Jurkat, Clone E6-1 (cell line): ENCODE data around the gene NUCKS1.

ENCODE experiments used
- DNase-seq: peaks from one replicate; pipeline ENCODE4 v3.0.0-alpha.2; 2011; ENCODE audit warnings: low read depth, low spot score
- H3K4me3 ChIP-seq: 2 replicates; pipeline ENCODE4 v1.5.1; 2011; ENCODE audit warnings: mild to moderate bottlenecking, low read length, control low read depth, moderate library complexity

NUCKS1 gene

DNA sequence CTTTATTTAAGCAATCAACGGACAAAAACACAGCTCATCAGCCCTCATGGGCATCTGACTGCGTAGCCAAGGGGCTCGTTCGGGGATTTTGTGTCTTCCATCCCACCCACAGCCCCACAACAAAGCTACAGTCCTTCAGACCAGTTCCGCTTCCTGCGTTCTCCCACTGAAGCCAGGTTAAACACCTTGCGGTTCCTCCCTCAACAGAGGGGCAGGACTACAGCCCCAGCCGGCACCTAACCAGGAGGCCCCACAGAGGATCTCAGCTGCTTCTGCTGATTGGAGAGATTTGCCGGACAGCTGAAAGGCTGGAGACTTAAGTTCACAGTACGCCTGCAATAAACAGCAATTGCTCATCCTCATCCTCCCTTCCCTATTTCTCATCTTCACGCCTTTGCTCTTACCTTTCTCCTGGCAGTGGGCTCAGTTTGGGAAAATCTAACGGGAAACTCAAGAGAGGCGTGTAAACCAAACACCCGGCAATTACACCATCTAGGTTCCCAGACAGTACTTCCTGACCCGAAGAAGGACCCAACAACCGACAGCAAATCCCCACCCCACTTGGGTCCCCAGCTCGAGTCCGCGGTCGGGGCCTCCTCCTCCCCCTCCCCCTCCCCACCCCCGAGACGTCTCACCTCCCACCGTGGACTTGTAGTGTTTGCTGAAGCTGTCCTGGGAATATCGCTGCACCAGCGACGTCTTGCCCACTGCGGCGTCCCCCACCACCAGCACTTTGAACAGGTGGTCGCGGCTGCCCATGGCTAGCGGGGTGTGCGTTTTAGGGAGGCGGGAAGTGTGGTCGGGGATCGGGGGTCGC is 24.4 kb upstream of the NUCKS1 start:
- H3K4me3 ChIP-seq, result peak overlapping the region; percentile 82
- DNase-seq, result no peak

DNA sequence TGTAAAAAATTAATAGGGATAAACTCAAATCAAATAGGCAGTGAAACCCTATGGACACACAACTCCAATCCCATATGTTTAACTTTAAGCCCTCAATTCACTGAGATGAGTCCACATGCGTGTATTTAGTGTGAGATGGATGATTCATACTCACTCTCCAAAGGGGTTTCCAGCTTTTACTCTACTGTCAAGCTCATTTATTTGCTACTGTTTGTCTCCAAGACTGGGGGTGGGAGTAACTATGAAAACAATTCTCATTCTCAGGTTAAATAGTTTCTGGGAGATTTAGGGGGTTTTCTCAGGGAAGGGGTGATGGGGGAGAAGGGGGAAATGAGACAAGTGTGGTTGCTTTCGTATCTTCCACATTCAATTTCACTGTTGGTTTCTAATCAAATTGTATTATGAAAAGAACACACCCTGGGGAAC is 22.6 kb upstream of the NUCKS1 start:
- H3K4me3 ChIP-seq, result no peak overlapping the region
- DNase-seq, result no peak

DNA sequence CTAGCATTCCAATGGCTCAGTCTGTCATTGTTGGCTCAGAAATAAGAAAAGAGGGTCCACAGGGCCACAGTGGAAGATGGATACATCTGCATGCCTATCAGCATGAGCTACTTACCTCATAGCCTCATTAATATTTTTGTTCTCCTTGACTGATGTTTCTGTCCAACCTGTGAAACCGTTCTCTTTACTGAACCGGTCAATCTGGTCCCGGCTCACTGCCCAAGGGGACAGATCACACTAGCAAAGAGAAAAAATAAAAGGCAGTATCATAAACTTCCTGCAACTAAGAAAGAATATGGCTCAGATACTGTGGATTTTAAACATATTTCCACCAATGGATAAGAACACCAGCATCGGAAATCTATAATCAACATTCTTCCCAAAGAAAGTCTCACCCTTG is 20.6 kb upstream of the NUCKS1 start:
- no peak for DNase-seq
- H3K4me3 ChIP-seq, result no peak overlapping the region

DNA sequence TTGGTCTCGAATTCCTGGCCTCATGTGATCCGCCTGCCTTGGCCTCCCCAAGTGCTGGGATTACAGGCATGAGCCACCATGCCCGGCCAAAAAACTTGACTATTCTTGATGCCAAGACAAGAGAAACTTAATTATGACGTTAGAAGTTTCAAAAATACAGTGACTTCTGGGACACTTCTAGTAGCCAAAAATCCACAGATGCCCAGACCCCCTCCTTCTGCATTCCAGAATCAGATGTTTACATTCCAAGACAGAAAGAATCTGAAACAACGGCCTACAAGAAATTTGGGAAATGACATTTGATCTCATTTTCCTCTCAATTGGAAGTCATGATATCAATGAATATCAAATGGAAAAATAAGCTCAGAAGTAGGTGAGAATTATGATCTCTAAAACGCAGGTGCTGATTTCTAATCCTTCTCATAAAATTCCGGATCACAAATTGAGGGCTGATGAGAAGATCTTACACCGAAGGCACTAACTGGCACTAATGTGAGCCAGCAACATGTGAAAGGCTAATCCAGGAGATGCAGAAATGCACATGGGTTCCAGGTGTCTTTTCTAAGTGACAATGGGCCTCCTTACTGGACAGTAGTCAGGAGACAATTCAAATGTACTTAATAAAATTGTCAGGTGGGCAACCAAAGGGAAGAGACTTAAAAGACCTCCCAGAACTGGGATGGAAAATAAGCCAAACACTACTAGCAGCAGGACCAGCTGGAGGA is 19.8 kb upstream of the NUCKS1 start:
- H3K4me3 ChIP-seq, result no peak overlapping the region
- DNase-seq, result no peak

DNA sequence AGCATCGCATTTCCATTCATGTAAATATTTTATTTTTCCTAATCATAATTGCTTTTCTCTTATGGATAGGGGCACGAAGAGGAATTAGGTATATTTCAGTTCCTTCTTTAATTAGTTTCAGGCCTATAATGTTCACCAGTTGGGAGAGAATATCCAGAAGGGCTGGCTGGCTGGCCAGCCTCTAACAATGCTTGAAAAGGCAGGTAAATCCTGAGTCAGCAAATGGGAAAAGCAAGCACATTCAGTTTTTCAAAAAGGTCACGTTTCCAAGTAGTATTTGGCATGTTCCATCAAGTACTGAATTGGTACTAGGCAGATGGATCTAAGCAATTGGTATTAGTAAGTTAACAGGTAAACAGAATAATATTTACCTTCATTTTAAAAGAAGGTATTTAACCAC is 17.3 kb upstream of the NUCKS1 start:
- DNase-seq, result no peak
- no peak overlapping the region for H3K4me3 ChIP-seq

DNA sequence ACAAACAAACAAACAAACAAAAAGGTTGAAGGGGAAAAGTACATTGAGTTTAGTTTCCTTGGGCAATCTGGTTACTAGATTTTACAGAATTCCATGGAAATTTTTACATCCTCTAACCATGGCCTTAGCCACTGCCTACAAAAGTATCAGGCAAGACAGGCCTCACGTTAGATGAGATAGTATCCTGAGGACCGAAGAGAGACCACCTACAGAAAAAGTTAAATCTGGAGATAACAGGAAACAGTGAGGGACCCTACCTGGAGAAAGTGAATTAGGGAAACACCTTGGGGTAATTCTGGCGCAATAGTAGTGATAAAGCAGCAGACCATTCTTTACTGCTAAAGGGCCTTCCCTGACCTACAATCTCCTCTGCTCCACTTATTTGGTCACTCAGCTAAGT is 16.6 kb upstream of the NUCKS1 start:
- no peak for DNase-seq
- no peak overlapping the region for H3K4me3 ChIP-seq

DNA sequence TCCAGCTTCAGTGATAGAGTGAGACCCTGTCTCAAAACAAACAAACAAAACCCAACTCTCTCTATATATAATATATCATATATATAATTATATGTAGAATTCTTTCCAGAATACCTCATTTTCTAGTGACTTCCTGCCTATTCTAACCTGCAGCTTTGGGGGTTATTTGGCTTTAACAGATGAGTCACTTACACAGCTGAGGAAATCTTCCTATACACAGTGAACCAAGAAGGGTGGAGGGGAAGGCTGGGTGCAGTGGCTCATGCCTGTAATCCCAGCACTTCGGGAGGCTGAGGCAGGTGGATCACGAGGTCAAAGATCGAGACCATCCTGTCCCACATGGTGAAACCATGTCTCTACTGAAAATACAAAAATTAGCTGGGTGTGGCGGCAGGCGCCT is 16.1 kb upstream of the NUCKS1 start:
- H3K4me3 ChIP-seq, result no peak overlapping the region
- no peak for DNase-seq

DNA sequence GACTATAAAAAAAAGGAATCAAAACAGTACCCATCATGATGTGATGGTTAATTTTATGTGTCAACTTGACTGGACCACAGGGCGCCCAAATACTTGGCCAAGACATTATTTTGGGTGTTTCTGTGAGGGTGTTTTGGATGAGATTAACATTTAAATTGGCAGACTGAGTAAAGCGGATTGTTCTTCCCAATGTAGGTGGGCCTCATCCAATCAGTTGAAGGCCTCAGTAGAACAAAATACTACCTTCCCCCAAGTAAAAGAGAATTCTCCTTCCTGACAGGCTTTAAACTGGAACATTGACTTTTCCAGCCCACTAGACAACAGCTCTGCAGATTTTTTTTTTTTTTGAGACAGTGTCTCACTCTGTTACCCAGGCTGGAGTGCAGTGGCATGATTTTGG is 14.6 kb upstream of the NUCKS1 start:
- no peak for DNase-seq
- no peak overlapping the region for H3K4me3 ChIP-seq

- DNase-seq, result no peak
Observed at GRCh38 chr1:205763980-205764379, 14.0 kb upstream of the NUCKS1 start.

GRCh38 chr1:205760606-205761005 is 10.6 kb upstream of the NUCKS1 start:
- DNase-seq, result no peak
- no peak overlapping the region for H3K4me3 ChIP-seq

More at GRCh38 chr1:205763980-205764379, 14.0 kb upstream of the NUCKS1 start:
- H3K4me3 ChIP-seq, result no peak overlapping the region

DNA sequence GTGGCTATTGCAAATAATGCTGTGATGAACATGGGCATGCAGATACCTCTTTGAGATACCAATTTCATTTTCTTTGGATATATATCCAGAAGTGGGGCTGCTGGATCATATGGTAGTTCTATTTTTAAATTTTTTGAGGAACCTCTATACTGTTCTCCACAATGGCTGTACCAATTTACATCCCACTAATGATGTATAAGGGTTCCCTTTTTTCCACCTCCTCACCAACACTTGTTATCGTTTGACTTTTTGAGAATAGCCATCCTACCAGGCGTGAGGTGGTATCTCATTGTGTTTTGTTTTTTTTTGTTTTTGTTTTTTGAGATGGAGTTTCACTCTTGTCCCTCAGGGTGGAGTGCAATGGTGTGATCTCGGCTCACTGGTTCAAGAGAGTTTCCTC is 6.6 kb upstream of the NUCKS1 start:
- no peak for DNase-seq
- no peak overlapping the region for H3K4me3 ChIP-seq

- DNase-seq, result no peak
- no peak overlapping the region for H3K4me3 ChIP-seq
Observed at GRCh38 chr1:205754857-205755256, 4.9 kb upstream of the NUCKS1 start.

- H3K4me3 ChIP-seq, result no peak overlapping the region
- DNase-seq, result peak; percentile 51
Observed at GRCh38 chr1:205751036-205751651, 1.2 kb upstream of the NUCKS1 start.

- peak; percentile 85 for DNase-seq
Observed at GRCh38 chr1:205749234-205750137, 496 bp downstream of the NUCKS1 start.

GRCh38 chr1:205748403-205749233 is 1.4 kb downstream of the NUCKS1 start:
- peak; percentile 16 for DNase-seq
- peak overlapping the region; percentile 60 for H3K4me3 ChIP-seq

More at GRCh38 chr1:205749234-205750137, 496 bp downstream of the NUCKS1 start:
- H3K4me3 ChIP-seq, result peak overlapping the region; percentile 60

DNA sequence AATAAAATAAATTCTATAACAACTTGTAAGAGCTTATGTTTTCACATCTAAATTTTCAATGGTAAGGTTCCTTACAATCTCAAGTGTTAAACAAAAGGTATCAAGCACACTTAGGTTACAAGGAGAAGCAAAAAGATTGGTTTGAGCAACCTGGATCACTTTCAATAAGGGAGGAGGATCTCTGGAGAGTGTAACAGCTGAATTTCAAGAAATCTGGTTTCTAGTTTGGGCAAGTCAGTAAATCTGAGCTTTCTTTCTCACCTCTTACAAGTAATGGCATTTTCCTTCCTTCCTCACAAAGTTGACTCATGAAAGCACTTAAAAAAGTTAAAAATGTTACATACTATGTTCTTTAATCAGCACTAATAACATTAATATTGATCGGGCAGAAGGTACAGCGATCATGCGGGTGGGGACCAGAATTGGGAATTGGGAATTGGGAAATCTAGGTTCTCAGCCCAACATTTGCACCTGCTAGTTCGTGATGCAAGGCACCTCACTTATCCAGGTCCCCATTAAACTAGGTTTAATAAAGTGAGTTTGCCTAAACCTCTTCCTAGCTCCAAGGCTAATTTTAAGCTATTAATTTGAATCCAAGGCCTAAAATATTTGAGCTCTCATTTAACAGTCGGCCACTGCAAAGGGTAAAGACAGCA is 3.1 kb downstream of the NUCKS1 start:
- no peak for DNase-seq
- H3K4me3 ChIP-seq, result no peak overlapping the region

DNA sequence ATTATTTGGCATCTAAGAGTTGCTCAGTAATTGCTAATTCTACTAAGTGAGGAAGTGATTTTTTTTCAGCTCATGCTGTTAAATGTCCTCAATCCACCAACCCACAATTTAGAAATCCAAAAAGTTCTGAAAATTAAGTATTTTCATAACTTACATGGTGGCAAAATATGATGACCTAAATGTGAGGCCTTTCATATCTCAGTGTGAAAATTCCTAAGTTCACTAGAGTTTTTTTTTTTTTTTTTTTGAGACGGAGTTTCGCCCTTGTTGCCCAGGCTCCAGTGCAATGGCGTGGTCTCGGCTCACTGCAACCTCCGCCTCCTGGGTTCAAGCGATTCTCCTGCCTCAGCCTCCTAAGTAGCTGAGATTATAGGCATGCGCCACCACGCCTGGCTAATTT is 5.6 kb downstream of the NUCKS1 start:
- DNase-seq, result no peak
- H3K4me3 ChIP-seq, result no peak overlapping the region

- no peak for DNase-seq
- no peak overlapping the region for H3K4me3 ChIP-seq
Observed at GRCh38 chr1:205743977-205744376, 6.0 kb downstream of the NUCKS1 start.
